ENCODE data around the gene AKT1S1. TPM values are rescaled to one million over a fixed set of nuclear protein-coding genes. Genes with fewer than 3 reads are reported as not detected.

AKT1S1 gene
- total RNA-seq, 1 experiment from 2014 or later, result 6.2 TPM

DNA sequence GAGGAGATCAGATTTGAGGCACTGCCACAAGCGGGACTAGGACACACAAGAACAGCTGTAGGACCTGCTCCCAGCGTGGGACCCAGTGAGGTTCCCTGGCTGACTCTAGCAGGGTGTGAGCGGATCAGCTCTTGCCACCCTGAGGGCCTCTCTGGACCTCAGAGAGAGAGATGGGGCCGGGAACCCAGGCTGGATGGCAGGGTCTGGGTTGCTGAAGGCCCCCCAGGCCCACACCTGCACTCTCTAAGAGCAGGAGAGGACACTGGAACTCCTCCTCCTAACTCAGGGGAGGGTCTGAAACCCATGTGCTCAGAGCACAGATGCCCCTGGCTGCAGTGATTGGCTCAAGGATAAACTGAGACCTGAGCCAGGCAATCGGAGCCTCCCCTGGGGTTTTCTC, 33.0 kb upstream of the AKT1S1 start:
- in situ Hi-C loops (cut with HindIII; ENCODE audit: low pct_unique_long_range_greater_than_20kb, low sequenced_read_pairs), result no loop called here
- DNase-seq (ENCODE audit: low read depth, low spot score), result no peak

DNA sequence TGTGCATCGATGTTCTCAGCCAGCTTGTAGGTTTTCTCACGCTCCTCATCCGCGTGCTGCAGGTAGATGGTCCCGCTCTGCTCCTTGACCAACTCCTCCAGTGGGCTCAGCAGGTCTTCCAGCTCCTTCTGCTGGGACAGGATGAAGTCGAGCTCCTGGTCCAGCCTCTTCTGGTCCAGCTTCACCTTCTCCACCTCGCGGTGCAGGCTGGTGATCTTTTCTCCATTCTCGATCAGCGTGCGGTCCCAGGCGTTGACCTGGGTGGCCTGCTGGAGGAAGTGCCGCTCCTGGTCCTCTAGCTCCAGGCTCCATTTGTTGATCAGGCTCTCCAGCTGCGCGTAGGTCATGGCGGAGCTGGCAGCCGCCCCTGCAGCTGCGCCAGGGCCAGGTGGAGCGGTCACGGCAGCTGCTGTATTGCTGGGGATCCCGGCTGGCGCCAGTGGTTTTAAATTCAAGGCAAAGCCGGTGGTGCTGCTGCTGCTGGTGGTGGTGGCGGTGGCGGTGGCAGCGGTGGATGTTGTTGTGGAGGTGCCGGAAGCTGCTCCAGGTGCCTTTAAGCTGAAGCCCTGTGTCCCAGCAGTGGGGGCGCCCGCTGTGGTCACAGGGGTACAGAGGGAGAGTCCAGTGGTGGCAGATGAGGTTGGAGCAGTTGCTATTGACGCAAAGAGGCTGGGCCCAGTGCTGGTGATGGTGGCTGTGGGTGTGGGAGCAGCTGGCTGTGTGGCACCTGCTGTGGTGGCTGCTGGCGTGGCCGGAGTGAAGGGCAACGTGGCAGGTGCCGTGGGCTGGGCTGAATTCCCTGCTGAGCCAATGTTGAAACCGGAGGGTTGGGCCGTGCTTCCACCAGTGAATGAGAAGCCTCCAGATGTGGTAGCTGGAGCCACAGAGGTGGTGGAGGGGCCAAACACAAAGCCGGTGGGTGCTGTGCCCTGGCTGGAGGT, 31.6 kb upstream of the AKT1S1 start:
- in situ Hi-C loops (cut with HindIII; ENCODE audit: low pct_unique_long_range_greater_than_20kb, low sequenced_read_pairs), result no loop called here
- DNase-seq (ENCODE audit: low read depth, low spot score), result no peak

- no peak for DNase-seq (ENCODE audit: low read depth, low spot score)
- in situ Hi-C loops (cut with HindIII; ENCODE audit: low pct_unique_long_range_greater_than_20kb, low sequenced_read_pairs), result no loop called here
Measured at GRCh38 chr19:49907745-49908446, 30.7 kb upstream of the AKT1S1 start.

GRCh38 chr19:49906879-49907564, 29.9 kb upstream of the AKT1S1 start:
- in situ Hi-C loops (cut with HindIII; ENCODE audit: low pct_unique_long_range_greater_than_20kb, low sequenced_read_pairs), result no loop called here

GRCh38 chr19:49904136-49904535, 27.0 kb upstream of the AKT1S1 start:
- DNase-seq (ENCODE audit: low read depth, low spot score), result no peak
- in situ Hi-C loops (cut with HindIII; ENCODE audit: low pct_unique_long_range_greater_than_20kb, low sequenced_read_pairs), result no loop called here

More at GRCh38 chr19:49906879-49907564, 29.9 kb upstream of the AKT1S1 start:
- DNase-seq (ENCODE audit: low read depth, low spot score), result no peak

DNA sequence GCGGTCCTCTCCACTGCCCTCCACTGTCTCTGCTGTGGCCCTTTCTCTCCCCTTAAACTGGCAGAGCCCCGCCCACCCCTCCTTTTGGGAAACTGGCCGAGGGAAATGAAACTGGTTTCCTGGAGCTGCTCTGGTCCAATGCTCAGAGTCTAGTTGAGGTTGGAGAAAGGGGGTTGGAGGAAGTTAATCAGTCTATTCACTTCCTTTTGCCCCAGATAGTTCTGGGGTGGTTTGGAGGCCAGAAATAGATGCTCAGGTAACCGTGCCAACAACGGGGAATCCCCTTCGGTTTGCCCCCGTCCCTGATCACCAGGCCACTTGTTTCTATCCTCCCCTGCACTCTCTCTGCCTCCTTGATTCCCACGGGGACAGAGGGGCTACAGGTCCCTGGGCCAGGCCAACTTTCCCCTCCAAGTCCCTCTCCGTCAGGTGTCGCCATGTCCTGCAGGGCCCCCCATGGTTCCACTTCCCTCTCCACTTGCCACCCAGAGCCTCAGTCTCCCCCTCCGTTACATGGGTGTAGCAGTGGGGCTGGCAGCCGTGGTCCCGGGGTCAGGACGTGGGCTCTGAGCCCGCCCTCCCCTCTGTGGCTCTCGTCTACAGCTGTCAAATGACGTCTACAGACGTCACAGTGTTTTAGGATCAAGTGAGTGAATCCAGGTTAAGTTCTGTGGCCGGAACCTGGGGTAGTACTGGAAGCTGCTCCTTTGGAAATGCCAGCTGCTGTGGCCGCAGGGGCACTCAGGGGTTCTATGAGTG, 19.9 kb upstream of the AKT1S1 start, which contains the start of gene IL4I1:
Gene IL4I1 (minus strand): TSS at position 25 of the 759 bp plus-strand sequence. CDS start 727 bp downstream, outside the sequence.
- in situ Hi-C loops (cut with HindIII; ENCODE audit: low pct_unique_long_range_greater_than_20kb, low sequenced_read_pairs), result no loop called here
- no peak for DNase-seq (ENCODE audit: low read depth, low spot score)

DNA sequence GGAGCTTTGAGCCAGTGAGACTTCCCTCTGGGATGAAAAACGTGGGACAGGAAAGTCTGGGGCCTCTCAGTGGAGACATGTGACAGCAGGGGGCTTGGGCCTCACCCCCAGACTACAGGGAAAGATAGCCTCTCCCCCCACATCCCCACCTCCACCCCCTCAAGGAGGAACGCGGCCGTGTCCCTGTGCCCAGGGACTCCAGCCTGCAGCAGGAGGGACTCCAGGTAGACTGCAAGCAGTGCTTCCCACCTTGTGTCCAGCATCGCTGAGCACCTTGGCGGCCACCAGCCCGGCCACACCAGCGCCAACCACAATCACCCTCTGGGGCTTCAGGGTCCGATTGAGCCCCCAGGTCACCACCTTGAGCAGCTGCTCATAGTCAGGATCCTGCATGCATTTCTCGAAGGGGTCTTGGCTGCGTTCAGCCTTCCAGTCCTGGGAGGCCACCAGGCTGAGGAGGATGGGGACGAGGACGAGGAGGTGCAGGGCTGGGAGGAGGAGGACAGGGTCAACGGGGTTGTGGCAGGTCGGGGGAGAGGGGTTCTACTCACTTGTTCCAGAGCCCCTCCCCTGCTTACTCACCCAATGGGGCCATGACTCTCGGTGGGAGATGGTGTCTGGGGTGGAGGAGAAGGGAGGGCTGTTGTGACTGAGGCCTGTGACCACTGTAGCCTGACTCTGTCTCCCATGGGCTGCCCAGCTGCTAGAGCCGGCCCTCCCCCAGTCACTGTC, 18.6 kb upstream of the AKT1S1 start:
- no peak for DNase-seq (ENCODE audit: low read depth, low spot score)
- in situ Hi-C loops (cut with HindIII; ENCODE audit: low pct_unique_long_range_greater_than_20kb, low sequenced_read_pairs), result no loop called here

- in situ Hi-C loops (cut with HindIII; ENCODE audit: low pct_unique_long_range_greater_than_20kb, low sequenced_read_pairs), result no loop called here
- DNase-seq (ENCODE audit: low read depth, low spot score), result no peak
Measured at GRCh38 chr19:49894879-49895565, 17.9 kb upstream of the AKT1S1 start.

DNA sequence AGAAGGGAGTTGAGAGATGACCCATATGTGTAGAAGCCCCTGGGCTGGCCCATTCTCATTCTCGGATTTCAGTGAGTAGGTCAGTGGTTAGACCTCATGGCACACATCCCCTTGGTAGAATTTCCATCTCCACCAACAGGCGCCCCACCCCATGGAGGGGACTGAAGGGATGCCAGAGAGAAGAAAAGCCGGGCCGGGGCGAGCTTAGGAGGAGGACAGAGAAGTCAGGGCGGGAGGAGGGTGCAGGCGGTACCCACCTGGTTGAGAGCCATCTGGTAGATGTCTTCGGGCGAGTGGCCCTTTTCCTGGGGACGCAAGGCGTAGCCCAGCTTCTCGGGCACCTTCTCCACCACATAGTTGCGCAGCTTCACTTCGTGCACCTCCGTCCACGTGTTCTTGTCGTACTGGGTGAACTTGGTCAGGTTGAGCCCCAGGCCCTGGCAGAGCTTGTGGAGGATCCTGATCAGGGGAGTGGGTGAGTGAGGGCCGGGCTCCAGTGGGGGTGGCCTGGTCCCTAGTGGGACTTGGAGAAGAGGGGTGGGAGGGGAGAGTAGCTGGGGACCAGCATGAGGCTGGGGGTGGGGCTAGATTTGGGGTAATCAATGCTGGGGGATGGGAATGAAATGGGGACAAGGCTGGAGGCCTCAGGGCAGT, 17.0 kb upstream of the AKT1S1 start:
- no peak for DNase-seq (ENCODE audit: low read depth, low spot score)
- in situ Hi-C loops (cut with HindIII; ENCODE audit: low pct_unique_long_range_greater_than_20kb, low sequenced_read_pairs), result no loop called here

DNA sequence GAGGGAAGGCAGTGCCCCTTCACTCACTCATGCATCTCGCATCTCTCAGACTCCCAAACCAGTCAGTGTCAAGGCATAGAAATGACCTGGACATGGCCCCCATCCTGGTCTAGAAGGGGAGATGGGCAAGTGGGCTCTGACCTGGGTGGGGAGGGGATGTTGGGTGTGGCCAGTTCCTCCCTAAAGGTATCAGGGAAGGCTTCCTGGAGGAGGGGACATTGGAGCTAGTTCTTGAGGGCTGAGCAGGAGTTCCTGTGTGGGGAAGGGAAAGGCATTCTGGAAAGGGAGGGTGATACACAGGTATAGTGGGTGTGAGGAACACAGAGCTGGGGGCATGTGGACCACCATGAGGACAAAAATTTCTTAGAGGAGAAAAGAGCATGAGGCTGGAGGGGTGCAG, 15.6 kb upstream of the AKT1S1 start:
- DNase-seq (ENCODE audit: low read depth, low spot score), result no peak
- in situ Hi-C loops (cut with HindIII; ENCODE audit: low pct_unique_long_range_greater_than_20kb, low sequenced_read_pairs), result no loop called here

DNA sequence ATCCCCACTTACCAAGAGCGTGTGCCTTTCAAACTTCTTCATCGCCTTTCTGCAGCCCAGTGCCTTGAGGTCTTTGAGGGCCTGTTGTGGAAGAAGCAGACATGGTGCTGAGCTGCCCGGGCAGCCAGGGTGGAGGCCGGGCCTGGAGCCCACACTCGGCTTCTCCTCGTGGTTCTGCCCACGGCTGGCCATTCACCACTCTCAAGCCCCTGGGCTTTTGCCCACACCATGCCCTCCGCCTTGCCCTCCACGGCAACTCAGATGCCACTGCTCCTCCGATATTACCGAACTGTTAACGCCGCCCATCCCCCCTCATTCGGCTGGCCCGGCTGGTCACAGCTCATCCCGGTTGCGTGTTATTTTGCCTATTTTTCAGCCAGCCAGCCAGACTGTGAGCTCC, 14.2 kb upstream of the AKT1S1 start:
- no peak for DNase-seq (ENCODE audit: low read depth, low spot score)
- in situ Hi-C loops (cut with HindIII; ENCODE audit: low pct_unique_long_range_greater_than_20kb, low sequenced_read_pairs), result no loop called here

- peak; percentile 36 for DNase-seq (ENCODE audit: low read depth, low spot score)
- in situ Hi-C loops (cut with HindIII; ENCODE audit: low pct_unique_long_range_greater_than_20kb, low sequenced_read_pairs), result no loop called here
Measured at GRCh38 chr19:49890349-49891311, 13.5 kb upstream of the AKT1S1 start.

- DNase-seq (ENCODE audit: low read depth, low spot score), result peak; percentile 60
- in situ Hi-C loops (cut with HindIII; ENCODE audit: low pct_unique_long_range_greater_than_20kb, low sequenced_read_pairs), result no loop called here
Measured at GRCh38 chr19:49889687-49890348, 12.7 kb upstream of the AKT1S1 start.

DNA sequence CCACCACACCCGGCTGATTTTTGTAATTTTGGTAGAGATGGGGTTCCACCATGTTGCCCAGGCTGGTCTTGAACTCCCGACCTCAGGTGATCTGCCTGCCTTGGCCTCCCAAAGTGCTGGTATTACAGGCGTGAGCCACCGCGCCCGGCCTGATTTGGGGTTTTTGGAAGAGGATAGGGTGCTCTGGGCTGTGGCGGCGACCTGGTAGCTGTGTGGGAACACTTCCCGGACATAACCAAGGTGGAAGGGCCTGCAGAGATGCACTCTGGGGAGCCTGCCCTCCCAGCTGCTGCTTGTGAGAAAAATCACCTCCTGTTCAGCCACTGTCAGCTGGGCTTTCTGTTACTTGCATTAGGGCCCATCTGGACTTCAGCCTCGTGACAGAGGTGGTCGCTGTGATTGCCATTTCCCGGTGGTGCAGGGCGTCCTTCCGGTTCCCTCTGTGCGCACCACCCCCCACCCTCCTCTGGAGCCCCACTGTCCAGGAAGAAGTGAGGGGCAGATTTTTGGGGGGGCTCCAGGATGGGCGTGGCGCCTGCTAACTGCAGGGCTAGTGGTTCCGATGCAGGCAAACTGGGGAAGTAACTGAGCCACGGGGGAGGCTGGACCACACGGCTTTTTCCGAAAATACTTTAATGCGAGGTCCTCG, 12.0 kb upstream of the AKT1S1 start:
- DNase-seq (ENCODE audit: low read depth, low spot score), result no peak
- in situ Hi-C loops (cut with HindIII; ENCODE audit: low pct_unique_long_range_greater_than_20kb, low sequenced_read_pairs), result no loop called here

Data from SK-MEL-5 (cell line).